ENCODE measurements around the gene VWA8.
"Not testable (repeated sequence)": the region's sequence is repeated elsewhere in the genome, so short reads cannot be mapped to it uniquely, and the experiment has no call there.

VWA8 gene

DNA sequence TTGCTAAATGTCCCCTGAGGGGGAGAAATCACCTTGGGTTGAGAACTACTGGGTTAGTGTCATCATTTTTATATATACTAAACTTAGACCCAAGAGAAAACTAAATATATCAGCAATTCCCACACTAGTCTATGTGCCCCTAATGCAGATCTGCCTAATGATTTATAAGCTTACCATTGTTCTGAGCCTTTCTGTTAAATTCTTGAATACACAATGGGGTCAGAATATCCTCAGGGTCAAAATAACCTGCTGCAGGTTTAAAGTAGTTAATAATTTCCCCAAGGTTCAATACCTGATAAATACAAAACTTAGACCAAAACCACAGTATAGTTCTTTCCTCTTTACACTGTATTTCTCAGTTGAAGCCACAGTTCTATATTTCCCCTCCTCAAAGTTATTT lies 4.6 kb downstream of the VWA8 start:
- no peak for DNase-seq (ENCODE audit: low read depth)
- no peak for TF ChIP-seq CTCF (IDR thresholded peaks at IDR 0.05; ENCODE audit: control insufficient read depth, extremely low read depth, insufficient read depth)
- no peak overlapping the region for H3K4me3 ChIP-seq (ENCODE audit: low read depth, low read length)

- DNase-seq (ENCODE audit: low read depth) = peak; percentile 44
These were observed 5.3 kb downstream of the VWA8 start for GRCh38 chr13:41955605-41956004.

DNA sequence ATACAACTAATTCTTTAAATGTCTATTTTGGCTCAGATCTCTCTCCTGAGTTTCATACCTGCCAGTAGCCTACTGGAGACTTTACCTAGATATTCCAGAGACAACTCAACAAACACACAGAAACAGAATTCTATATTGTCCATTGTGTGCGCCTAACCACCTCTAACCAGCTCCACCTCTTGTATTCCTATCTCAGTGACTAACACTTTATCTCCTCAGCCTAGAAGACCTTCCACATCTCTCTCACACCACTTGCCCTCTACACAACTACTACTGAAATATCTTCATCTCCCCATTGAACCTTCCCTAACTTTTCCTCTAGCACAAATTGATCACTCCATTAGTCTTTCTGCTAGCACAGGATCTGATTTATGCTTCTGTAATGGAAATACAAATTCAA lies 6.7 kb downstream of the VWA8 start:
- no peak overlapping the region for H3K4me3 ChIP-seq (ENCODE audit: low read depth, low read length)
- DNase-seq (ENCODE audit: low read depth) = no peak
- TF ChIP-seq CTCF (IDR thresholded peaks at IDR 0.05; ENCODE audit: control insufficient read depth, extremely low read depth, insufficient read depth) = no peak

More at GRCh38 chr13:41955605-41956004, 5.3 kb downstream of the VWA8 start:
- no peak for TF ChIP-seq CTCF (IDR thresholded peaks at IDR 0.05; ENCODE audit: control insufficient read depth, extremely low read depth, insufficient read depth)
- H3K4me3 ChIP-seq (ENCODE audit: low read depth, low read length) = no peak overlapping the region

GRCh38 chr13:41952749-41953148 lies 8.2 kb downstream of the VWA8 start:
- no peak overlapping the region for H3K4me3 ChIP-seq (ENCODE audit: low read depth, low read length)
- no peak for TF ChIP-seq CTCF (IDR thresholded peaks at IDR 0.05; ENCODE audit: control insufficient read depth, extremely low read depth, insufficient read depth)
- DNase-seq (ENCODE audit: low read depth) = no peak

GRCh38 chr13:41949104-41949503 lies 11.8 kb downstream of the VWA8 start:
- not testable (repeated sequence) for DNase-seq (ENCODE audit: low read depth); H3K4me3 ChIP-seq (ENCODE audit: low read depth, low read length)

GRCh38 chr13:41945926-41946325 lies 15.0 kb downstream of the VWA8 start:
- TF ChIP-seq CTCF (IDR thresholded peaks at IDR 0.05; ENCODE audit: control insufficient read depth, extremely low read depth, insufficient read depth) = no peak
- DNase-seq (ENCODE audit: low read depth) = no peak
- H3K4me3 ChIP-seq (ENCODE audit: low read depth, low read length) = no peak overlapping the region

GRCh38 chr13:41944635-41945397 lies 16.1 kb downstream of the VWA8 start:
- H3K4me3 ChIP-seq (ENCODE audit: low read depth, low read length) = peak overlapping the region; percentile 2; the same call in 1 of the 2 replicates
- no peak for TF ChIP-seq CTCF (IDR thresholded peaks at IDR 0.05; ENCODE audit: control insufficient read depth, extremely low read depth, insufficient read depth)
- peak; percentile 36 for DNase-seq (ENCODE audit: low read depth)

All from LNCaP clone FGC (cell line).